Activated naive CD4-positive, alpha-beta T cell treated with anti-CD3 and anti-CD28 coated beads, Interleukin-2, amount 10 ng/mL, durations not matched to agents 7 days and 5 days (primary cell): ENCODE data around the gene GLS.
"Not testable (repeated sequence)": the region's sequence is repeated elsewhere in the genome, so short reads cannot be mapped to it uniquely, and the experiment has no call there.

Experiments used
- CTCF ChIA-PET: fragments of 350-600 bp; sonication (Branson Sonifier 250); formaldehyde crosslinking; loops from one replicate; lab custom pipeline; 2021; ENCODE audit warnings: antibody characterized with exemption; lab: Charles Lee
- DNase-seq: peaks from one replicate; pipeline ENCODE4 v3.0.0-alpha.2; 2020
- H3K27ac Mint-ChIP-seq: one replicate; pipeline ENCODE4 v1.8.0; 2021; ENCODE audit warnings: mild to moderate bottlenecking, moderate library complexity, mixed read lengths
- H3K27me3 Mint-ChIP-seq: one replicate; pipeline ENCODE4 v1.8.0; 2021; ENCODE audit warnings: mild to moderate bottlenecking, mixed read lengths
- H3K36me3 Mint-ChIP-seq: one replicate; pipeline ENCODE4 v1.8.0; 2021; ENCODE audit warnings: mixed read lengths
- H3K4me1 Mint-ChIP-seq: one replicate; pipeline ENCODE4 v1.8.0; 2021; ENCODE audit warnings: mixed read lengths
- H3K4me3 Mint-ChIP-seq: one replicate; pipeline ENCODE4 v1.8.0; 2021; ENCODE audit warnings: mild to moderate bottlenecking, moderate library complexity, mixed read lengths
- H3K9me3 Mint-ChIP-seq: one replicate; pipeline ENCODE4 v1.8.0; 2021; ENCODE audit warnings: mixed read lengths

Gene GLS

GRCh38 chr2:190882411-190882766 is 1.8 kb downstream of the GLS start:
- peak overlapping the region; percentile 97 for H3K27ac Mint-ChIP-seq
- H3K4me3 Mint-ChIP-seq, result peak overlapping the region; percentile 83
- no peaks in the 10 kb centered on the region for H3K9me3 Mint-ChIP-seq
- CTCF ChIA-PET, result interaction anchor here (2.1 kb wide), 1 partner anchor 32 kb away, joined by 10 read pairs; no protein-coding TSS in a partner anchor
- peaks cover 26% of the 10 kb centered on the region for H3K36me3 Mint-ChIP-seq
- peaks cover 3% of the 10 kb centered on the region for H3K27me3 Mint-ChIP-seq
- H3K4me1 Mint-ChIP-seq, result peaks cover 52% of the 10 kb centered on the region
- DNase-seq, result no peak

- peaks cover 53% of the 10 kb centered on the region for H3K4me1 Mint-ChIP-seq
- H3K27ac Mint-ChIP-seq, result peak overlapping the region; percentile 97
- no peak for DNase-seq
- no peaks in the 10 kb centered on the region for H3K9me3 Mint-ChIP-seq
- CTCF ChIA-PET, result interaction anchor here (1.0 to 2.1 kb wide), 2 partner anchors 32 to 65 kb away, joined by 4 to 10 read pairs; no protein-coding TSS in a partner anchor
- peak overlapping the region; percentile 83 for H3K4me3 Mint-ChIP-seq
- peaks cover 3% of the 10 kb centered on the region for H3K27me3 Mint-ChIP-seq
- H3K36me3 Mint-ChIP-seq, result peaks cover 26% of the 10 kb centered on the region
These were observed 2.4 kb downstream of the GLS start for GRCh38 chr2:190882856-190883582.

GRCh38 chr2:190885844-190886243 is 5.2 kb downstream of the GLS start:
- H3K4me1 Mint-ChIP-seq, result peaks cover 61% of the 10 kb centered on the region
- H3K4me3 Mint-ChIP-seq, DNase-seq, H3K9me3 Mint-ChIP-seq, H3K27me3 Mint-ChIP-seq: not testable (repeated sequence)
- CTCF ChIA-PET, result interaction anchor here (0.6 kb wide), 1 partner anchor 20 kb away, joined by 3 read pairs; no protein-coding TSS in a partner anchor
- peak overlapping the region; percentile 33 for H3K27ac Mint-ChIP-seq
- peaks cover 39% of the 10 kb centered on the region for H3K36me3 Mint-ChIP-seq

- CTCF ChIA-PET, result interaction anchor here (1.1 to 3.4 kb wide), 4 partner anchors 11 to 313 kb away, joined by 4 to 11 read pairs (median 5); no protein-coding TSS in a partner anchor
- Mint-ChIP-seq H3K9me3 (no peaks in the 10 kb centered on the region), H3K4me3 (no peak overlapping the region), H3K27ac (no peak overlapping the region), H3K4me1 (peaks cover 71% of the 10 kb centered on the region), H3K27me3 (no peaks in the 10 kb centered on the region), H3K36me3 (peaks cover 44% of the 10 kb centered on the region)
- no peak for DNase-seq
These were observed 6.5 kb downstream of the GLS start for GRCh38 chr2:190887089-190887488.

- Mint-ChIP-seq H3K4me3 (no peak overlapping the region), H3K27me3 (no peaks in the 10 kb centered on the region), H3K4me1 (peaks cover 69% of the 10 kb centered on the region), H3K9me3 (no peaks in the 10 kb centered on the region), H3K27ac (peak overlapping the region; percentile 64), H3K36me3 (peaks cover 35% of the 10 kb centered on the region)
- DNase-seq, result no peak
- CTCF ChIA-PET, result interaction anchor here (1.2 to 3.4 kb wide), 2 partner anchors 38 to 59 kb away, joined by 3 to 11 read pairs; no protein-coding TSS in a partner anchor
These were observed 7.8 kb downstream of the GLS start for GRCh38 chr2:190888449-190888848.

- H3K4me3 Mint-ChIP-seq, result no peak overlapping the region
- no peaks in the 10 kb centered on the region for H3K9me3 Mint-ChIP-seq
- H3K27ac Mint-ChIP-seq, result peak overlapping the region; percentile 42
- peaks cover 29% of the 10 kb centered on the region for H3K36me3 Mint-ChIP-seq
- CTCF ChIA-PET, result interaction anchor here (1.2 to 3.4 kb wide), 2 partner anchors 39 to 58 kb away, joined by 3 to 11 read pairs; no protein-coding TSS in a partner anchor
- no peaks in the 10 kb centered on the region for H3K27me3 Mint-ChIP-seq
- peaks cover 65% of the 10 kb centered on the region for H3K4me1 Mint-ChIP-seq
- no peak for DNase-seq
These were observed 8.7 kb downstream of the GLS start for GRCh38 chr2:190889175-190889943.

GRCh38 chr2:190891372-190891771 is 10.8 kb downstream of the GLS start:
- no peaks in the 10 kb centered on the region for H3K9me3 Mint-ChIP-seq
- H3K27me3 Mint-ChIP-seq, result no peaks in the 10 kb centered on the region
- peaks cover 50% of the 10 kb centered on the region for H3K4me1 Mint-ChIP-seq
- no peak overlapping the region for H3K27ac Mint-ChIP-seq
- H3K36me3 Mint-ChIP-seq, result peaks cover 27% of the 10 kb centered on the region
- no peak overlapping the region for H3K4me3 Mint-ChIP-seq
- DNase-seq, result no peak
- CTCF ChIA-PET, result interaction anchor here (1.1 kb wide), 1 partner anchor 133 kb away, joined by 3 read pairs; no protein-coding TSS in a partner anchor

- peaks cover 50% of the 10 kb centered on the region for H3K4me1 Mint-ChIP-seq
- H3K27ac Mint-ChIP-seq, result peak overlapping the region; percentile 3
- peaks cover 32% of the 10 kb centered on the region for H3K36me3 Mint-ChIP-seq
- no peak overlapping the region for H3K4me3 Mint-ChIP-seq
- CTCF ChIA-PET, result interaction anchor here (1.1 kb wide), 1 partner anchor 133 kb away, joined by 3 read pairs; no protein-coding TSS in a partner anchor
- H3K9me3 Mint-ChIP-seq, result no peaks in the 10 kb centered on the region
- DNase-seq, result no peak
- no peaks in the 10 kb centered on the region for H3K27me3 Mint-ChIP-seq
These were observed 11.3 kb downstream of the GLS start for GRCh38 chr2:190891889-190892288.

GRCh38 chr2:190893157-190893556 is 12.5 kb downstream of the GLS start:
- H3K36me3 Mint-ChIP-seq, result peaks cover 36% of the 10 kb centered on the region

GRCh38 chr2:190896477-190896876 is 15.9 kb downstream of the GLS start:
- Mint-ChIP-seq H3K27me3 (no peaks in the 10 kb centered on the region), H3K4me3 (no peak overlapping the region), H3K36me3 (peaks cover 30% of the 10 kb centered on the region), H3K27ac (no peak overlapping the region), H3K4me1 (peaks cover 17% of the 10 kb centered on the region), H3K9me3 (no peaks in the 10 kb centered on the region)
- DNase-seq, result no peak
- CTCF ChIA-PET, result no interaction called here

More at GRCh38 chr2:190893157-190893556, 12.5 kb downstream of the GLS start:
- no peak for DNase-seq
- H3K27ac Mint-ChIP-seq, result no peak overlapping the region
- H3K4me3 Mint-ChIP-seq, result no peak overlapping the region
- H3K9me3 Mint-ChIP-seq, result no peaks in the 10 kb centered on the region
- peaks cover 40% of the 10 kb centered on the region for H3K4me1 Mint-ChIP-seq
- H3K27me3 Mint-ChIP-seq, result no peaks in the 10 kb centered on the region
- CTCF ChIA-PET, result no interaction called here

- Mint-ChIP-seq H3K27ac (peak overlapping the region; percentile 22), H3K27me3 (no peaks in the 10 kb centered on the region), H3K9me3 (no peaks in the 10 kb centered on the region), H3K4me1 (no peaks in the 10 kb centered on the region), H3K4me3 (no peak overlapping the region), H3K36me3 (peaks cover 44% of the 10 kb centered on the region)
- DNase-seq, result no peak
- CTCF ChIA-PET, result interaction anchor here (0.9 kb wide), 1 partner anchor 49 kb away, joined by 3 read pairs; no protein-coding TSS in a partner anchor
These were observed 23.3 kb downstream of the GLS start for GRCh38 chr2:190903693-190904450.

GRCh38 chr2:190904640-190905261 is 24.1 kb downstream of the GLS start:
- H3K4me1 Mint-ChIP-seq, result no peaks in the 10 kb centered on the region
- no peak for DNase-seq
- CTCF ChIA-PET, result no interaction called here
- H3K36me3 Mint-ChIP-seq, result peaks cover 46% of the 10 kb centered on the region
- no peak overlapping the region for H3K27ac Mint-ChIP-seq
- no peaks in the 10 kb centered on the region for H3K27me3 Mint-ChIP-seq
- no peak overlapping the region for H3K4me3 Mint-ChIP-seq
- H3K9me3 Mint-ChIP-seq, result no peaks in the 10 kb centered on the region

- Mint-ChIP-seq H3K27ac (no peak overlapping the region), H3K36me3 (peaks cover 43% of the 10 kb centered on the region), H3K27me3 (no peaks in the 10 kb centered on the region), H3K4me1 (peaks cover 11% of the 10 kb centered on the region), H3K4me3 (no peak overlapping the region), H3K9me3 (no peaks in the 10 kb centered on the region)
- CTCF ChIA-PET, result no interaction called here
- no peak for DNase-seq
These were observed 27.9 kb downstream of the GLS start for GRCh38 chr2:190908532-190908931.
